ENCODE measurements around the gene CAMK1D. TPM values are rescaled to one million over a fixed set of nuclear protein-coding genes. Genes with fewer than 3 reads are reported as not detected.
"Not testable (repeated sequence)": the region's sequence is repeated elsewhere in the genome, so short reads cannot be mapped to it uniquely, and the experiment has no call there.

CAMK1D gene
- total RNA-seq, 1 experiment from 2014 or later: 6.0 TPM

DNA sequence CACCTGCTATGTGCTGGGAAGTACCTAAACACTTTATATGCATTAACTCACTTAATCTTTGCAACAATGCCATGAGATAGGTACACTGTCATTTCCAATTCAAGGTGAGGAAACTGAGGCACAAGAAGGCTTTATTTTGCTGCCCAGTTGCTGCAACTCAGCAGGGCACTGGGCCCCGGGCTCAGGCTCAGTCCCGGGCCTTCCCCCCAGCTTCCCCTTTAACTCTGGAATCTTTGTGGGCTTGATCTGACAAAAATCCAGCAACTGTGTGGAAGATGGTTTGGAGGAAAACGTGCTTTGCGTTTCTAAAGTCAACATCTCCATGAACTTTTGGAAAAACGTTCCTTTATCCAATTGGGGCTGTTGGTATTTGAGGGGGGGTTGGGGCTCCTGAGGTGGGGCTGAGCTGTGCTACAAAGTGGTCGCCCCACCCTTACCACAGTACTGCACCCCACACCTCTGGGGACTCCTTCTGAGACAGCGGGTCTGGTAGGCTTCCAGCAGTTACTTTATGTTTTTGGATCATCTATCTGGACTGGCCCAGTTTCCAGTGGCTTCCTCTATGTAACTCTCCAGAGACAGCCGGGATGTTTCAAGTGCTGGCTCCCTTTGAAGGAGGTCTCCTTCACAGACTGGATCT is 40.5 kb upstream of the CAMK1D start:
- no peak overlapping the region for H3K4me2 ChIP-seq
- no peaks in the 10 kb centered on the region for H4K20me1 ChIP-seq (ENCODE audit: insufficient read depth)
- no peak overlapping the region for H2AFZ ChIP-seq
- H3K79me2 ChIP-seq (ENCODE audit: low read depth): no peaks in the 10 kb centered on the region
- ChIA-PET CTCF (no interaction called here), POLR2A (ENCODE audit: unreplicated experiment) (no interaction called here)
- H3F3A ChIP-seq (ENCODE audit: insufficient read depth, low read depth): no peaks in the 10 kb centered on the region
- no peak overlapping the region for H3K27ac ChIP-seq
- no peaks in the 10 kb centered on the region for H3K4me1 ChIP-seq (replicated peaks; ENCODE audit: insufficient read depth)
- no peaks in the 10 kb centered on the region for H3K36me3 ChIP-seq (ENCODE audit: low read depth)
- no TSS peak for BruUV-seq (replicated peaks)
- no peaks in the 10 kb centered on the region for H3K9me2 ChIP-seq (ENCODE audit: insufficient read depth)
- H3K4me3 ChIP-seq: no peak overlapping the region
- H3K27me3 ChIP-seq (ENCODE audit: insufficient read depth, low read depth): no peaks in the 10 kb centered on the region
- intact Hi-C loops (cut with micrococcal nuclease; ENCODE audit: unreplicated experiment): no loop called here
- no peak for DNase-seq
- TF ChIP-seq, protein P1, sequence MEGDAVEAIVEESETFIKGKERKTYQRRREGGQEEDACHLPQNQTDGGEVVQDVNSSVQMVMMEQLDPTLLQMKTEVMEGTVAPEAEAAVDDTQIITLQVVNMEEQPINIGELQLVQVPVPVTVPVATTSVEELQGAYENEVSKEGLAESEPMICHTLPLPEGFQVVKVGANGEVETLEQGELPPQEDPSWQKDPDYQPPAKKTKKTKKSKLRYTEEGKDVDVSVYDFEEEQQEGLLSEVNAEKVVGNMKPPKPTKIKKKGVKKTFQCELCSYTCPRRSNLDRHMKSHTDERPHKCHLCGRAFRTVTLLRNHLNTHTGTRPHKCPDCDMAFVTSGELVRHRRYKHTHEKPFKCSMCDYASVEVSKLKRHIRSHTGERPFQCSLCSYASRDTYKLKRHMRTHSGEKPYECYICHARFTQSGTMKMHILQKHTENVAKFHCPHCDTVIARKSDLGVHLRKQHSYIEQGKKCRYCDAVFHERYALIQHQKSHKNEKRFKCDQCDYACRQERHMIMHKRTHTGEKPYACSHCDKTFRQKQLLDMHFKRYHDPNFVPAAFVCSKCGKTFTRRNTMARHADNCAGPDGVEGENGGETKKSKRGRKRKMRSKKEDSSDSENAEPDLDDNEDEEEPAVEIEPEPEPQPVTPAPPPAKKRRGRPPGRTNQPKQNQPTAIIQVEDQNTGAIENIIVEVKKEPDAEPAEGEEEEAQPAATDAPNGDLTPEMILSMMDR (conservative IDR thresholded peaks at IDR 0.05): no peak
- no peak for TF ChIP-seq EZH2 (IDR thresholded peaks at IDR 0.05; ENCODE audit: low read depth)
- no peaks in the 10 kb centered on the region for H3K9me3 ChIP-seq (ENCODE audit: insufficient read depth, low read depth)

DNA sequence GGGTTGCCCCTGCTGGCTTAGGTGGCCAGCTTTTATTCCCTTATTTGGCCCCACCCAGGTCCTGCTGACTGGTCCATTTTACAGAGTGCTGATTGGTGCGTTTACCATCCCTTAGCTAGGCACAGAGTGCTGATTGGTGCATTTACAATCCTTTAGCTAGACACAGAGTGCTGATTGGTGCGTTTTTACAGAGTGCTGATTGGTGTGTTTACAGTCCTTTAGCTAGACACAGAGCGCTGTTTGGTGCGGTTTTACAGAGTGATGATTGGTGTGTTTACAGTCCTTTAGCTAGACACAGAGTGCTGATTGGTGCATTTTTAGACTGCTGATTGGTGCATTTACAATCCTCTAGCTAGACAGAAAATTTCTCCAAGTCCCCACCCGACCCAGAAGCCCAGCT is 39.6 kb upstream of the CAMK1D start:
- intact Hi-C loops (cut with micrococcal nuclease; ENCODE audit: unreplicated experiment); BruUV-seq (replicated peaks); H3K79me2 ChIP-seq (ENCODE audit: low read depth); H3K9me2 ChIP-seq (ENCODE audit: insufficient read depth); DNase-seq; H3K36me3 ChIP-seq (ENCODE audit: low read depth); H3K4me1 ChIP-seq (replicated peaks; ENCODE audit: insufficient read depth); POLR2A ChIA-PET (ENCODE audit: unreplicated experiment); H2AFZ ChIP-seq; H4K20me1 ChIP-seq (ENCODE audit: insufficient read depth); CTCF ChIA-PET; H3K9me3 ChIP-seq (ENCODE audit: insufficient read depth, low read depth); H3K4me3 ChIP-seq; H3K27ac ChIP-seq; H3K4me2 ChIP-seq; H3F3A ChIP-seq (ENCODE audit: insufficient read depth, low read depth); H3K27me3 ChIP-seq (ENCODE audit: insufficient read depth, low read depth): not testable (repeated sequence)

DNA sequence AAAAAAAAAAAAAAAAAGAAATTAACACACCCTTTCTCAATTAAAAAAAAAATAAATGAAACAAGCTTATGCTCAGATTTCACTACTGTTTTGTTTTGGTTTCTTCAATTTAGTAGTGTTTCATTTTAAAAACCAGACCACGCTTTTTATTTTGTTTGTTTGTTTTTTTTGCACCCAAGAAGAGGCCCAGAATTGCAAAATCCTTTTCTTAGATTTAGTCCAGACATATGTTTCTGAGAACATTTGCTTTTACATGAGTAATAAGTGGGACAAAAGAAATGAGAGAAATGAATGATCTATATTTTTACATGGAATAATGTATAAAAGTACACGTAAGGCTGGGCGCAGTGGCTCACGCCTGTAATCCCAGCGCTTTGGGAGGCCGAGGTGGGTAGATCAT is 34.5 kb upstream of the CAMK1D start:
- no peaks in the 10 kb centered on the region for H3K27me3 ChIP-seq (ENCODE audit: insufficient read depth, low read depth)
- CTCF ChIA-PET: interaction anchor here (0.6 kb wide), 1 partner anchor 250 kb away, joined by 3 read pairs; no protein-coding TSS in a partner anchor
- DNase-seq: no peak

More for the DNA sequence above, 34.5 kb upstream of the CAMK1D start:
- H3K4me1 ChIP-seq (replicated peaks; ENCODE audit: insufficient read depth): no peaks in the 10 kb centered on the region
- POLR2A ChIA-PET (ENCODE audit: unreplicated experiment): no interaction called here
- no peaks in the 10 kb centered on the region for H3K9me2 ChIP-seq (ENCODE audit: insufficient read depth)
- H3K9me3 ChIP-seq (ENCODE audit: insufficient read depth, low read depth): no peaks in the 10 kb centered on the region
- no peaks in the 10 kb centered on the region for H3K36me3 ChIP-seq (ENCODE audit: low read depth)
- no peak overlapping the region for H3K27ac ChIP-seq
- no peaks in the 10 kb centered on the region for H3K79me2 ChIP-seq (ENCODE audit: low read depth)
- intact Hi-C loops (cut with micrococcal nuclease; ENCODE audit: unreplicated experiment): no loop called here
- H3K4me2 ChIP-seq: no peak overlapping the region
- BruUV-seq (replicated peaks): no TSS peak
- no peaks in the 10 kb centered on the region for H4K20me1 ChIP-seq (ENCODE audit: insufficient read depth)
- no peak overlapping the region for H2AFZ ChIP-seq
- TF ChIP-seq EZH2 (IDR thresholded peaks at IDR 0.05; ENCODE audit: low read depth): no peak
- TF ChIP-seq, protein P1 (conservative IDR thresholded peaks at IDR 0.05): no peak
- no peak overlapping the region for H3K4me3 ChIP-seq
- no peaks in the 10 kb centered on the region for H3F3A ChIP-seq (ENCODE audit: insufficient read depth, low read depth)

Measured in PC-9 (cell line).